Uterus (tissue), 2 donors: Measurements from ENCODE around the gene ALS2CL.

ENCODE experiments used
- CTCF ChIP-seq, 4 experiments: fragments of 200-600 bp in 2 of 4; fragments of 450-650 bp in 2 of 4; sonication (generic) in 2 of 4; IDR thresholded peaks; one replicate each; pipeline ENCODE4 v1.5.1; 2016 to 2019; ENCODE audit warnings: antibody characterized with exemption in 4 of 4, mild to moderate bottlenecking in 2 of 4, moderate library complexity in 1 of 4
- POLR2A ChIP-seq, 2 donors: fragments of 450-650 bp; IDR thresholded peaks; one replicate each; pipeline ENCODE4 v1.6.1; 2016; ENCODE audit warnings: antibody characterized with exemption in 2 of 2, mild to moderate bottlenecking in 1 of 2, moderate library complexity in 1 of 2

- TF ChIP-seq CTCF (IDR thresholded peaks at IDR 0.05) (no peak), POLR2A (IDR thresholded peaks at IDR 0.05) (no peak)
These were observed 20.5 kb upstream of the ALS2CL start for GRCh38 chr3:46713898-46714552.
